H1 (cell line): Measurements from ENCODE around the gene LAMP5. TPM values are rescaled to one million over a fixed set of nuclear protein-coding genes. Genes with fewer than 3 reads are reported as not detected.

Experiments used
- CTCF ChIA-PET: fragments of 300-600 bp; sonication (Branson Sonifier 250); formaldehyde crosslinking; loops from one replicate; lab custom pipeline; 2021; ENCODE audit not compliant: partially characterized antibody; lab: Charles Lee
- POLR2A ChIA-PET: fragments of 300-600 bp; sonication (Branson Sonifier 250); formaldehyde crosslinking; loops from one replicate; lab custom pipeline; 2021; ENCODE audit warnings: inconsistent platforms; ENCODE audit not compliant: partially characterized antibody; lab: Charles Lee
- DNase-seq, 2 experiments: peaks; one replicate each; pipeline versions ENCODE4 v3.0.0 to v3.0.0-alpha.2; 2010 to 2022; ENCODE audit warnings: low spot score in 2 of 2, low read depth in 1 of 2, mixed read lengths in 1 of 2
- FAIRE-seq: peaks from 2 replicates; lab custom pipeline; 2011; peaks lifted over from hg19 to GRCh38; lab: Jason Lieb, UNC
- H2AFZ ChIP-seq: 2 replicates; pipeline ENCODE4 v1.8.1; 2012; ENCODE audit warnings: low read length, inconsistent platforms
- H2AK5ac ChIP-seq: 2 replicates; pipeline ENCODE4 v1.6.1; 2013; ENCODE audit warnings: low read depth, low read length
- H2BK120ac ChIP-seq: replicated peaks from 2 replicates; pipeline ENCODE3; 2013; ENCODE audit warnings: low read depth, low read length, inconsistent platforms
- H2BK12ac ChIP-seq: 2 replicates; pipeline ENCODE4 v1.6.1; 2013; ENCODE audit warnings: low read depth, low read length
- H2BK15ac ChIP-seq: 2 replicates; pipeline ENCODE4 v1.6.1; 2013; ENCODE audit warnings: low read length
- H2BK20ac ChIP-seq: 2 replicates; pipeline ENCODE4 v1.6.1; 2013; ENCODE audit warnings: low read length
- H2BK5ac ChIP-seq: 2 replicates; pipeline ENCODE4 v1.6.1; 2013; ENCODE audit warnings: low read depth, low read length
- H3K14ac ChIP-seq: 2 replicates; pipeline ENCODE4 v1.6.1; 2013; ENCODE audit warnings: inconsistent platforms; ENCODE audit not compliant: insufficient read length
- H3K18ac ChIP-seq: 2 replicates; pipeline ENCODE4 v1.6.1; 2013; ENCODE audit warnings: low read length; ENCODE audit errors: extremely low read depth
- H3K23ac ChIP-seq: 2 replicates; pipeline ENCODE4 v1.6.1; 2013; ENCODE audit warnings: inconsistent platforms; ENCODE audit not compliant: insufficient read length
- H3K23me2 ChIP-seq: 2 replicates; pipeline ENCODE4 v1.6.1; 2013; ENCODE audit warnings: low read depth, low read length
- H3K27ac ChIP-seq: 2 replicates; pipeline ENCODE4 v1.6.1; 2011; ENCODE audit warnings: low read depth, low read length, inconsistent platforms
- H3K27me3 ChIP-seq, 4 experiments: replicated peaks in 1 of 4; 1 replicate in 1 of 4; 2 replicates in 3 of 4; pipeline versions ENCODE4 v1.6.1 to v1.8.1; 2011 to 2013; ENCODE audit warnings: low read length in 3 of 4, mild to moderate bottlenecking in 3 of 4, inconsistent platforms in 2 of 4, mixed read lengths in 2 of 4, moderate library complexity in 1 of 4; ENCODE audit not compliant: control insufficient read depth in 3 of 4, insufficient read depth in 3 of 4; ENCODE audit errors: extremely low read depth in 1 of 4
- H3K36me3 ChIP-seq, 4 experiments: 2 replicates each; pipeline versions ENCODE4 v1.6.1 to v1.8.1; 2011 to 2013; ENCODE audit warnings: mild to moderate bottlenecking in 4 of 4, low read length in 3 of 4, moderate library complexity in 2 of 4, control low read depth in 1 of 4, inconsistent platforms in 1 of 4; ENCODE audit not compliant: insufficient read depth in 4 of 4, control insufficient read depth in 2 of 4
- H3K4ac ChIP-seq: replicated peaks from 2 replicates; pipeline ENCODE3; 2013; ENCODE audit warnings: low read length, low read depth, mixed read lengths, inconsistent platforms; ENCODE audit not compliant: insufficient read length
- H3K4me1 ChIP-seq, 4 experiments: replicated peaks in 1 of 4; 1 replicate in 1 of 4; 2 replicates in 3 of 4; pipeline versions ENCODE4 v1.6.1 to v1.8.1; 2011 to 2013; ENCODE audit warnings: low read length in 3 of 4, inconsistent platforms in 2 of 4, mixed read lengths in 1 of 4; ENCODE audit not compliant: insufficient read depth in 4 of 4, control insufficient read depth in 3 of 4
- H3K4me2 ChIP-seq, 2 experiments: 2 replicates each; pipeline versions ENCODE4 v1.6.1 to v1.8.1; 2011 to 2013; ENCODE audit warnings: low read depth in 2 of 2, low read length in 2 of 2, control low read depth in 1 of 2, inconsistent platforms in 1 of 2, mild to moderate bottlenecking in 1 of 2; ENCODE audit not compliant: insufficient read depth in 1 of 2
- H3K4me3 ChIP-seq, 4 experiments: fragments of 200-600, 300-600 bp in 1 of 4; sonication (generic), shearing (Covaris generic), sonication (Bioruptor Twin) in 1 of 4; 2 replicates each; pipeline versions ENCODE4 v1.5.1 to v1.8.1; 2011 to 2016; ENCODE audit warnings: low read length in 4 of 4, low read depth in 3 of 4, control low read depth in 2 of 4, inconsistent platforms in 2 of 4, mild to moderate bottlenecking in 2 of 4, mixed read lengths in 1 of 4, moderate library complexity in 1 of 4; ENCODE audit not compliant: insufficient read depth in 2 of 4; ENCODE audit errors: extremely low read depth in 1 of 4
- H3K56ac ChIP-seq: replicated peaks from 2 replicates; pipeline ENCODE3; 2013; ENCODE audit warnings: low read depth, mild to moderate bottlenecking, mixed read lengths, low read length, inconsistent platforms; ENCODE audit not compliant: insufficient read length
- H3K79me1 ChIP-seq: 2 replicates; pipeline ENCODE4 v1.6.1; 2013; ENCODE audit warnings: low read depth, low read length, control low read depth
- H3K79me2 ChIP-seq, 2 experiments: 2 replicates each; pipeline versions ENCODE4 v1.6.1 to v1.8.1; 2012 to 2013; ENCODE audit warnings: low read length in 2 of 2, mild to moderate bottlenecking in 2 of 2, inconsistent platforms in 1 of 2; ENCODE audit not compliant: insufficient read depth in 2 of 2, control insufficient read depth in 1 of 2
- H3K9ac ChIP-seq, 4 experiments: replicated peaks in 1 of 4; 1 replicate in 1 of 4; 2 replicates in 3 of 4; pipeline versions ENCODE4 v1.6.1 to v1.8.1; 2011 to 2013; ENCODE audit warnings: low read depth in 3 of 4, low read length in 3 of 4, control low read depth in 2 of 4, mild to moderate bottlenecking in 2 of 4, moderate library complexity in 2 of 4, inconsistent platforms in 1 of 4; ENCODE audit errors: extremely low read depth in 1 of 4
- H3K9me3 ChIP-seq, 2 experiments: 2 replicates each; pipeline versions ENCODE4 v1.6.1 to v1.8.1; 2012 to 2013; ENCODE audit warnings: mild to moderate bottlenecking in 2 of 2, moderate library complexity in 2 of 2, control low read depth in 1 of 2, inconsistent platforms in 1 of 2, low read depth in 1 of 2, low read length in 1 of 2, mixed read lengths in 1 of 2; ENCODE audit not compliant: insufficient read depth in 2 of 2
- H4K20me1 ChIP-seq, 2 experiments: replicated peaks in 1 of 2; 2 replicates each; pipeline versions ENCODE3 to v1.8.1; 2011 to 2013; ENCODE audit warnings: inconsistent platforms in 2 of 2, low read length in 2 of 2, mild to moderate bottlenecking in 1 of 2; ENCODE audit not compliant: insufficient read depth in 2 of 2, control insufficient read depth in 1 of 2
- H4K5ac ChIP-seq: 2 replicates; pipeline ENCODE4 v1.6.1; 2013; ENCODE audit warnings: low read length, low read depth, mixed read lengths, inconsistent platforms; ENCODE audit not compliant: insufficient read length
- H4K8ac ChIP-seq: 2 replicates; pipeline ENCODE4 v1.8.0; 2013; ENCODE audit warnings: mild to moderate bottlenecking, moderate library complexity, low read length, inconsistent platforms; ENCODE audit not compliant: insufficient read depth; ENCODE audit errors: extremely low read depth
- H4K91ac ChIP-seq: replicated peaks from 2 replicates; pipeline ENCODE3; 2013; ENCODE audit warnings: low read length, mixed read lengths, inconsistent platforms; ENCODE audit not compliant: insufficient read length
- CBX5 ChIP-seq: fragments of 300-800, 300-1000 bp; sonication (generic); IDR thresholded peaks from 2 replicates; pipeline ENCODE4 v1.7.1; 2016; ENCODE audit warnings: antibody characterized with exemption, low read length, low read depth
- CBX8 ChIP-seq: fragments of 300-800, 300-1000 bp; sonication (generic); IDR thresholded peaks from 2 replicates; pipeline ENCODE4 v1.7.1; 2016; ENCODE audit warnings: low read depth, low read length, borderline replicate concordance
- EP300 ChIP-seq, 2 experiments: IDR thresholded peaks; 1 replicate in 1 of 2; 2 replicates in 1 of 2; pipeline ENCODE4 v1.6.1; 2011 to 2012; ENCODE audit warnings: low read depth in 2 of 2, low read length in 2 of 2, mild to moderate bottlenecking in 2 of 2, borderline replicate concordance in 1 of 2, inconsistent platforms in 1 of 2, moderate library complexity in 1 of 2
- EZH2 ChIP-seq: fragments of 200-600 bp; sonication (generic); IDR thresholded peaks from 2 replicates; pipeline ENCODE4 v1.7.1; 2012; ENCODE audit warnings: low read depth, mild to moderate bottlenecking, moderate library complexity, low read length, inconsistent platforms; ENCODE audit not compliant: severe bottlenecking
- RBBP5 ChIP-seq: IDR thresholded peaks from 2 replicates; pipeline ENCODE4 v1.7.1; 2012; ENCODE audit warnings: low read depth, mild to moderate bottlenecking, inconsistent platforms, low read length, moderate library complexity, borderline replicate concordance
- RXRA ChIP-seq: IDR thresholded peaks from 2 replicates; pipeline ENCODE4 v1.6.1; 2011; ENCODE audit warnings: low read depth, mild to moderate bottlenecking, low read length, moderate library complexity; ENCODE audit not compliant: insufficient read depth
- SAP30 ChIP-seq: fragments of 300-600 bp; sonication (generic); IDR thresholded peaks from 2 replicates; pipeline ENCODE4 v1.7.1; 2012; ENCODE audit warnings: low read length, moderate library complexity, mild to moderate bottlenecking, inconsistent platforms; ENCODE audit not compliant: insufficient read depth, insufficient replicate concordance
- SP2 ChIP-seq: IDR thresholded peaks from 2 replicates; pipeline ENCODE4 v1.6.1; 2012; ENCODE audit warnings: mild to moderate bottlenecking, low read length, inconsistent platforms
- TBP ChIP-seq: IDR thresholded peaks from 2 replicates; pipeline ENCODE4 v1.6.1; 2011; ENCODE audit warnings: low read depth, low read length, improper control_type of control experiment
- WGBS, 2 experiments: shearing (Covaris generic) in 1 of 2; methylation state at CpG; one replicate each; pipeline versions ENCODE4 v1.1.6 to v1.1.7; 2013 to 2015; ENCODE audit warnings: low lambda C conversion rate in 2 of 2, mixed read lengths in 2 of 2, inconsistent platforms in 1 of 2, low coverage in 1 of 2, missing lambda C conversion rate in 1 of 2; ENCODE audit not compliant: insufficient replicate concordance in 2 of 2, insufficient coverage in 1 of 2, insufficient read length in 1 of 2; ENCODE audit errors: extremely low coverage in 1 of 2, missing lambda C conversion rate in 1 of 2; 5-methylcytosine and 5-hydroxymethylcytosine counted together
- polyA plus RNA-seq, 7 experiments: library from polyadenylated mRNA; depleted of rRNA in 3 of 7; stranded (reverse) in 5 of 7; unstranded in 2 of 7; fragments of >200 nt in 5 of 7; fragments of 200-250 nt in 2 of 7; gene quantifications; 1 replicate in 5 of 7; 2 replicates in 1 of 7; 4 replicates in 1 of 7; pipeline versions ENCODE4 v1.2.1 to v1.2.3, GENCODE V29; 2011 to 2013; ENCODE audit warnings: missing spikeins in 2 of 7, mixed read lengths in 2 of 7
- total RNA-seq: library from RNA; stranded (reverse); fragmentation: NEBNext Ultra II Directional; extraction: Animal tissue kit (Norgen Biotek cat#: 25700); gene quantifications from 2 replicates; pipeline ENCODE4 v1.2.1, GENCODE V29; 2021
- TF ChIP-seq, protein P1 (sequence below), 3 experiments: IDR thresholded peaks; 1 replicate in 2 of 3; 2 replicates in 1 of 3; pipeline versions ENCODE4 v1.5.1 to v1.6.1; 2011; ENCODE audit warnings: low read length in 3 of 3, mild to moderate bottlenecking in 3 of 3, inconsistent platforms in 2 of 3, low read depth in 1 of 3, moderate library complexity in 1 of 3; ENCODE audit not compliant: insufficient read depth in 1 of 3; ENCODE audit errors: control extremely low read depth in 1 of 3

The LAMP5 gene
- total and polyA plus RNA-seq, 2 of the 8 experiments (the other 6 are each of a cell fraction or from before 2014, with no cell fraction given) = 0.22 to 1.9 TPM

DNA sequence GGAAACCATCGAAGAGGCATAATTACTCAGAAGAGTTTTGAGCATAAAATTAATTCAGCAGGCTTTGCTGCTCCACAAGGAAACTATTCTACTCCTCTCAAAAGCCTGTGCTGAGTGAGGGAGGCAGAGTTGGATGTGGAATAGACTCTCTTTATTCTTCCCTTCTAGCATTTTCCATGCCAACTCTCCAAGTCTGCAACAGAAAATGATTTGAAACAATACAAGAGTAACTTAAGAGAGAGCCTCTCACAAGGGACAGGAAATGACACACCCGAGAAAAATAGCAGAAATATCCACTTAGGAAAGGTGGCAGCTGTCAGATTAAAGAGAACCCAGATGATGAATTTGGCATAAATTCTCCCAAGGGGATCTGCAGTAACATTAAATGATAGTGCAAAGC is 26.3 kb upstream of the LAMP5 start:
- Histone ChIP-seq H3K4ac (no peak overlapping the region), H3K18ac (no peak overlapping the region), H3K14ac (no peak overlapping the region), H3K23me2 (no peaks in the 10 kb centered on the region), H2AK5ac (no peak overlapping the region), H2BK5ac (no peak overlapping the region), H3K27ac (no peak overlapping the region), H3K23ac (no peak overlapping the region), H3K79me2 (no peaks in the 10 kb centered on the region), H2BK12ac (no peak overlapping the region), H4K91ac (no peak overlapping the region), H3K9me3 (no peaks in the 10 kb centered on the region), H4K20me1 (no peaks in the 10 kb centered on the region), H4K8ac (no peak overlapping the region), H3K56ac (no peak overlapping the region), H2BK120ac (no peak overlapping the region), H2BK15ac (no peak overlapping the region), H3K4me3 (no peak overlapping the region), H3K79me1 (no peaks in the 10 kb centered on the region), H4K5ac (no peak overlapping the region), H3K9ac (no peak overlapping the region), H2BK20ac (no peak overlapping the region), H3K4me2 (no peak overlapping the region), H2AFZ (no peak overlapping the region), H3K27me3 (no peaks in the 10 kb centered on the region), H3K36me3 (no peaks in the 10 kb centered on the region), H3K4me1 (no peaks in the 10 kb centered on the region)
- 80% methylated on average over 2 of the region's 2 CpGs; no CpG with 5 or more reads in 1 of the 2 experiments for WGBS, 2 experiments
- no peak for DNase-seq
- ChIA-PET CTCF (interaction anchor here (0.9 kb wide), 1 partner anchor 16 kb away, joined by 3 read pairs; no protein-coding TSS in a partner anchor), POLR2A (no interaction called here)
- FAIRE-seq = no peak
- no peak for TF ChIP-seq EP300 (IDR thresholded peaks at IDR 0.05; ENCODE audit: borderline replicate concordance in 1 of 2, low read depth in 2 of 2, low read length in 2 of 2)
- TF ChIP-seq CBX5 = no peak
- no peak for TF ChIP-seq SAP30
- no peak for TF ChIP-seq SP2
- no peak for TF ChIP-seq TBP
- TF ChIP-seq, protein P1, sequence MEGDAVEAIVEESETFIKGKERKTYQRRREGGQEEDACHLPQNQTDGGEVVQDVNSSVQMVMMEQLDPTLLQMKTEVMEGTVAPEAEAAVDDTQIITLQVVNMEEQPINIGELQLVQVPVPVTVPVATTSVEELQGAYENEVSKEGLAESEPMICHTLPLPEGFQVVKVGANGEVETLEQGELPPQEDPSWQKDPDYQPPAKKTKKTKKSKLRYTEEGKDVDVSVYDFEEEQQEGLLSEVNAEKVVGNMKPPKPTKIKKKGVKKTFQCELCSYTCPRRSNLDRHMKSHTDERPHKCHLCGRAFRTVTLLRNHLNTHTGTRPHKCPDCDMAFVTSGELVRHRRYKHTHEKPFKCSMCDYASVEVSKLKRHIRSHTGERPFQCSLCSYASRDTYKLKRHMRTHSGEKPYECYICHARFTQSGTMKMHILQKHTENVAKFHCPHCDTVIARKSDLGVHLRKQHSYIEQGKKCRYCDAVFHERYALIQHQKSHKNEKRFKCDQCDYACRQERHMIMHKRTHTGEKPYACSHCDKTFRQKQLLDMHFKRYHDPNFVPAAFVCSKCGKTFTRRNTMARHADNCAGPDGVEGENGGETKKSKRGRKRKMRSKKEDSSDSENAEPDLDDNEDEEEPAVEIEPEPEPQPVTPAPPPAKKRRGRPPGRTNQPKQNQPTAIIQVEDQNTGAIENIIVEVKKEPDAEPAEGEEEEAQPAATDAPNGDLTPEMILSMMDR (IDR thresholded peaks at IDR 0.05; ENCODE audit: control extremely low read depth in 1 of 3, insufficient read depth in 1 of 3, low read depth in 1 of 3, low read length in 3 of 3) = no peak
- TF ChIP-seq RXRA = no peak
- no peak for TF ChIP-seq RBBP5
- TF ChIP-seq EZH2 = no peak
- TF ChIP-seq CBX8 = no peak
